22Rv1 (cell line): ENCODE data around the gene GALNT18.

Experiments used
- CTCF ChIP-seq: fragments of 450-650 bp; IDR thresholded peaks from 2 replicates; pipeline ENCODE4 v1.5.1; 2017; ENCODE audit warnings: mild to moderate bottlenecking
- ZFX ChIP-seq: fragments of 450-650 bp; IDR thresholded peaks from 2 replicates; pipeline ENCODE4 v1.6.1; 2017; ENCODE audit warnings: antibody characterized with exemption, borderline replicate concordance

- TF ChIP-seq CTCF (no peak), ZFX (no peak)
Observed at GRCh38 chr11:11301212-11301611, 320.6 kb downstream of the GALNT18 start.
